ENCODE data around the gene LAMA2. TPM values are rescaled to one million over a fixed set of nuclear protein-coding genes. Genes with fewer than 3 reads are reported as not detected.

The LAMA2 gene
- total and polyA plus RNA-seq, 2 of the 13 experiments (the other 11 are each of a cell fraction or from before 2014, with no cell fraction given): 0.11 to 0.28 TPM

GRCh38 chr6:129248946-129249345 lies 366.0 kb downstream of the LAMA2 start:
- Histone ChIP-seq H3K4me1 (ENCODE audit: insufficient read depth, low read length) (no peaks in the 10 kb centered on the region), H3K79me2 (ENCODE audit: insufficient read depth, low read length) (no peaks in the 10 kb centered on the region), H4K20me1 (ENCODE audit: insufficient read depth, low read length) (no peaks in the 10 kb centered on the region), H2AFZ (ENCODE audit: low read length) (no peak overlapping the region), H3K27ac (ENCODE audit: extremely low read length, insufficient read depth, low read length) (no peak overlapping the region), H3K4me2 (ENCODE audit: low read depth, low read length) (no peak overlapping the region), H3K36me3 (replicated peaks in 1 of 2; ENCODE audit: control insufficient read depth in 1 of 2, insufficient read depth in 2 of 2, low read length in 2 of 2) (no peaks in the 10 kb centered on the region), H3K9me3 (ENCODE audit: low read length) (no peaks in the 10 kb centered on the region), H3K9ac (ENCODE audit: insufficient read depth, low read depth, low read length) (no peak overlapping the region), H3K4me3 (replicated peaks in 1 of 3; ENCODE audit: insufficient read depth in 1 of 3, low read depth in 2 of 3, low read length in 3 of 3) (no peak overlapping the region), H3K27me3 (ENCODE audit: control insufficient read depth in 1 of 2, insufficient read depth in 2 of 2, low read length in 2 of 2) (no peaks in the 10 kb centered on the region)
- in situ Hi-C loops (cut with HindIII; ENCODE audit: extremely low pct_ligation_motif_present, low pct_unique_long_range_greater_than_20kb): loop anchor here (10.0 kb wide), 1 partner anchor 444 kb away; no protein-coding TSS in a partner anchor
- ChIA-PET POLR2A (no interaction called here), CTCF (ENCODE audit: low intra/inter-chr PET ratio, low total read pairs) (no interaction called here)
- intact Hi-C loops (cut with micrococcal nuclease; ENCODE audit: unreplicated experiment): no loop called here
- FAIRE-seq (no peak), ATAC-seq (no peak), DNase-seq (ENCODE audit: low spot score) (no peak)
- WGBS (ENCODE audit: low lambda C conversion rate): 0% methylated on average over 4 of the region's 4 CpGs
- TF ChIP-seq TBX3 (IDR thresholded peaks at IDR 0.05; ENCODE audit: borderline replicate concordance) (no peak), ZBTB39 (CRISPR knock-in tag; IDR thresholded peaks at IDR 0.05) (no peak), CBX2 (IDR thresholded peaks at IDR 0.05; ENCODE audit: low read depth, low read length) (no peak), CBX2 (CRISPR knock-in tag; IDR thresholded peaks at IDR 0.05; ENCODE audit: low read depth) (no peak), NKX3-1 (CRISPR knock-in tag; IDR thresholded peaks at IDR 0.05) (no peak), ZNF446 (CRISPR knock-in tag; IDR thresholded peaks at IDR 0.05) (no peak), BHLHE40 (IDR thresholded peaks at IDR 0.05; ENCODE audit: low read length) (no peak), ZNF780A (CRISPR knock-in tag; IDR thresholded peaks at IDR 0.05) (no peak), ZNF704 (CRISPR knock-in tag; IDR thresholded peaks at IDR 0.05; ENCODE audit: borderline replicate concordance) (no peak), ZFYVE20 (CRISPR knock-in tag; IDR thresholded peaks at IDR 0.05; ENCODE audit: borderline replicate concordance, low read depth) (no peak), FOXP1 (IDR thresholded peaks at IDR 0.05) (no peak), FOXP1 (CRISPR knock-in tag; IDR thresholded peaks at IDR 0.05) (no peak), SMC3 (IDR thresholded peaks at IDR 0.05; ENCODE audit: low read length) (no peak), MAFK (conservative IDR thresholded peaks at IDR 0.05 in 1 of 2, IDR thresholded peaks at IDR 0.05 in 1 of 2; ENCODE audit: low read length in 2 of 2) (no peak)
- TF ChIP-seq, protein P1, sequence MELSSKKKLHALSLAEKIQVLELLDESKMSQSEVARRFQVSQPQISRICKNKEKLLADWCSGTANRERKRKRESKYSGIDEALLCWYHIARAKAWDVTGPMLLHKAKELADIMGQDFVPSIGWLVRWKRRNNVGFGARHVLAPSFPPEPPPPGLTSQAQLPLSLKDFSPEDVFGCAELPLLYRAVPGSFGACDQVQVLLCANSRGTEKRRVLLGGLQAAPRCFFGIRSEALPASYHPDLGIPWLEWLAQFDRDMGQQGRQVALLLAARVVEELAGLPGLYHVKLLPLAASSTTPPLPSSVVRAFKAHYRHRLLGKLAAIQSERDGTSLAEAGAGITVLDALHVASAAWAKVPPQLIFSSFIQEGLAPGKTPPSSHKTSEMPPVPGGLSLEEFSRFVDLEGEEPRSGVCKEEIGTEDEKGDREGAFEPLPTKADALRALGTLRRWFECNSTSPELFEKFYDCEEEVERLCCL (CRISPR knock-in tag; IDR thresholded peaks at IDR 0.05; ENCODE audit: borderline replicate concordance): no peak
- TF ChIP-seq, protein P2, sequence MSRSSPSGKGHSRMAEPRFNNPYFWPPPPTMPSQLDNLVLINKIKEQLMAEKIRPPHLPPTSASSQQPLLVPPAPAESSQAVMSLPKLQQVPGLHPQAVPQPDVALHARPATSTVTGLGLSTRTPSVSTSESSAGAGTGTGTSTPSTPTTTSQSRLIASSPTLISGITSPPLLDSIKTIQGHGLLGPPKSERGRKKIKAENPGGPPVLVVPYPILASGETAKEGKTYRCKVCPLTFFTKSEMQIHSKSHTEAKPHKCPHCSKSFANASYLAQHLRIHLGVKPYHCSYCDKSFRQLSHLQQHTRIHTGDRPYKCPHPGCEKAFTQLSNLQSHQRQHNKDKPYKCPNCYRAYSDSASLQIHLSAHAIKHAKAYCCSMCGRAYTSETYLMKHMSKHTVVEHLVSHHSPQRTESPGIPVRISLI (CRISPR knock-in tag; IDR thresholded peaks at IDR 0.05; ENCODE audit: borderline replicate concordance): no peak
- no TSS peak for BruUV-seq (replicated peaks)

Data from HepG2 (cell line).